Activated CD4-positive, alpha-beta T cell treated with anti-CD3 and anti-CD28 coated beads for 1 hour (primary cell): ENCODE results near the gene WWC2.
"Not testable (repeated sequence)": the region's sequence is repeated elsewhere in the genome, so short reads cannot be mapped to it uniquely, and the experiment has no call there.

Source experiments
- DNase-seq: peaks from one replicate; pipeline ENCODE4 v3.0.0-alpha.2; 2020

WWC2 gene

GRCh38 chr4:183304538-183304937, 205.5 kb downstream of the WWC2 start:
- no peak for DNase-seq

GRCh38 chr4:183306811-183307210, 207.8 kb downstream of the WWC2 start:
- no peak for DNase-seq

GRCh38 chr4:183312841-183313240, 213.8 kb downstream of the WWC2 start:
- no peak for DNase-seq

- no peak for DNase-seq
Observed at GRCh38 chr4:183314336-183314735, 215.3 kb downstream of the WWC2 start.

GRCh38 chr4:183314806-183315205, 215.7 kb downstream of the WWC2 start:
- DNase-seq, result no peak

GRCh38 chr4:183318656-183319055, 219.6 kb downstream of the WWC2 start:
- no peak for DNase-seq

GRCh38 chr4:183320211-183321059, 221.4 kb downstream of the WWC2 start, which contains the start of gene CLDN22:
TSS of gene CLDN22 (minus strand) at chr4:183320276. CDS start at chr4:183320218, 58 bp downstream.
- DNase-seq, result no peak

GRCh38 chr4:183321079-183321478, 222.0 kb downstream of the WWC2 start:
- DNase-seq, result no peak

GRCh38 chr4:183321516-183321915, 222.5 kb downstream of the WWC2 start:
- DNase-seq, result no peak

GRCh38 chr4:183322326-183322725, 223.3 kb downstream of the WWC2 start, which contains the start of gene CLDN24:
TSS of gene CLDN24 (minus strand) at chr4:183322426. CDS start at chr4:183322426, 0 bp downstream.
- DNase-seq, result no peak

GRCh38 chr4:183323295-183323694, 224.2 kb downstream of the WWC2 start:
- no peak for DNase-seq

- DNase-seq, result not testable (repeated sequence)
Observed at GRCh38 chr4:183324056-183324455, 225.0 kb downstream of the WWC2 start.

- no peak for DNase-seq
Observed at GRCh38 chr4:183324619-183325018, 225.6 kb downstream of the WWC2 start.

GRCh38 chr4:183326387-183326786, 227.3 kb downstream of the WWC2 start:
- DNase-seq, result not testable (repeated sequence)

GRCh38 chr4:183326853-183327252, 227.8 kb downstream of the WWC2 start:
- DNase-seq, result no peak

- no peak for DNase-seq
Observed at GRCh38 chr4:183327827-183328226, 228.8 kb downstream of the WWC2 start.

GRCh38 chr4:183328832-183329231, 229.8 kb downstream of the WWC2 start:
- no peak for DNase-seq

- DNase-seq, result no peak
Observed at GRCh38 chr4:183329244-183329643, 230.2 kb downstream of the WWC2 start.

- DNase-seq, result no peak
Observed at GRCh38 chr4:183329954-183330742, 231.1 kb downstream of the WWC2 start.

- no peak for DNase-seq
Observed at GRCh38 chr4:183330841-183331240, 231.8 kb downstream of the WWC2 start.

GRCh38 chr4:183332447-183332846, 233.4 kb downstream of the WWC2 start:
- no peak for DNase-seq

GRCh38 chr4:183333202-183333601, 234.1 kb downstream of the WWC2 start:
- DNase-seq, result no peak

- no peak for DNase-seq
Observed at GRCh38 chr4:183333983-183334382, 234.9 kb downstream of the WWC2 start.
